Neuronal stem cell (in vitro differentiated cells): ENCODE results near the gene STH.

Experiments
- DNase-seq: peaks from one replicate; pipeline ENCODE4 v3.0.0-alpha.2; 2013; ENCODE audit warnings: low spot score
- H2AFZ ChIP-seq: one replicate; pipeline ENCODE4 v1.6.1; 2013; ENCODE audit warnings: mild to moderate bottlenecking, low read length, inconsistent platforms
- H2AK5ac ChIP-seq: 2 replicates; pipeline ENCODE4 v1.6.1; 2013; ENCODE audit warnings: low read depth, mild to moderate bottlenecking, inconsistent platforms, low read length, moderate library complexity, mixed read lengths
- H2BK120ac ChIP-seq: 2 replicates; pipeline ENCODE4 v1.6.1; 2013; ENCODE audit warnings: low read depth, mild to moderate bottlenecking, inconsistent platforms, low read length, moderate library complexity, mixed read lengths
- H2BK12ac ChIP-seq: one replicate; pipeline ENCODE4 v1.6.1; 2013; ENCODE audit warnings: low read length, inconsistent platforms
- H2BK15ac ChIP-seq: 2 replicates; pipeline ENCODE4 v1.6.1; 2013; ENCODE audit warnings: mild to moderate bottlenecking, low read length, inconsistent platforms, mixed read lengths
- H2BK5ac ChIP-seq: one replicate; pipeline ENCODE4 v1.6.1; 2013; ENCODE audit warnings: inconsistent platforms, mild to moderate bottlenecking, low read length, moderate library complexity
- H3K14ac ChIP-seq: one replicate; pipeline ENCODE4 v1.6.1; 2013; ENCODE audit warnings: low read length, inconsistent platforms
- H3K18ac ChIP-seq: 2 replicates; pipeline ENCODE4 v1.6.1; 2013; ENCODE audit warnings: low read length, inconsistent platforms
- H3K23ac ChIP-seq: 2 replicates; pipeline ENCODE4 v1.6.1; 2013; ENCODE audit warnings: low read depth, mild to moderate bottlenecking, mixed read lengths, low read length, inconsistent platforms; ENCODE audit not compliant: poor library complexity
- H3K27ac ChIP-seq: replicated peaks from 3 replicates; pipeline ENCODE4 v1.5.1; 2013; ENCODE audit warnings: low read length, inconsistent platforms
- H3K27me3 ChIP-seq, 3 experiments: 2 replicates each; pipeline ENCODE4 v1.6.1; 2013; ENCODE audit warnings: low read length in 3 of 3, mild to moderate bottlenecking in 2 of 3, inconsistent platforms in 1 of 3, low read depth in 1 of 3, mixed read lengths in 1 of 3, moderate library complexity in 1 of 3; ENCODE audit not compliant: control insufficient read depth in 3 of 3, insufficient read depth in 3 of 3
- H3K36me3 ChIP-seq, 2 donors: replicated peaks in 1 of 2; 2 replicates each; pipeline ENCODE4 v1.6.1; 2013; ENCODE audit warnings: low read length in 2 of 2; ENCODE audit not compliant: control insufficient read depth in 2 of 2, insufficient read depth in 2 of 2
- H3K4ac ChIP-seq: 2 replicates; pipeline ENCODE4 v1.6.1; 2013; ENCODE audit warnings: inconsistent platforms, mild to moderate bottlenecking, low read length, moderate library complexity
- H3K4me1 ChIP-seq, 2 donors: 1 replicate in 1 of 2; 2 replicates in 1 of 2; pipeline ENCODE4 v1.6.1; 2013; ENCODE audit warnings: low read length in 2 of 2, low read depth in 1 of 2; ENCODE audit not compliant: control insufficient read depth in 2 of 2, insufficient read depth in 1 of 2
- H3K4me2 ChIP-seq: one replicate; pipeline ENCODE4 v1.6.1; 2013; ENCODE audit warnings: mild to moderate bottlenecking, low read length, inconsistent platforms; ENCODE audit not compliant: insufficient read depth, poor library complexity, severe bottlenecking
- H3K4me3 ChIP-seq, 2 donors: 2 replicates each; pipeline ENCODE4 v1.5.1; 2013; ENCODE audit warnings: low read length in 2 of 2, mild to moderate bottlenecking in 2 of 2, inconsistent platforms in 1 of 2, moderate library complexity in 1 of 2
- H3K79me1 ChIP-seq: one replicate; pipeline ENCODE4 v1.6.1; 2013; ENCODE audit warnings: low read depth, mild to moderate bottlenecking, inconsistent platforms, low read length, moderate library complexity
- H3K9ac ChIP-seq: one replicate; pipeline ENCODE4 v1.6.1; 2013; ENCODE audit warnings: mild to moderate bottlenecking, low read depth, low read length, inconsistent platforms; ENCODE audit not compliant: poor library complexity
- H3K9me3 ChIP-seq, 2 donors: replicated peaks in 1 of 2; 2 replicates each; pipeline versions ENCODE3 to v1.6.1; 2013; ENCODE audit warnings: low read length in 2 of 2, mild to moderate bottlenecking in 2 of 2, inconsistent platforms in 1 of 2, low read depth in 1 of 2, mixed read lengths in 1 of 2, moderate library complexity in 1 of 2; ENCODE audit not compliant: control insufficient read depth in 2 of 2, insufficient read depth in 1 of 2
- H4K8ac ChIP-seq: one replicate; pipeline ENCODE4 v1.6.1; 2013; ENCODE audit warnings: low read depth, mild to moderate bottlenecking, inconsistent platforms, low read length, moderate library complexity
- H4K91ac ChIP-seq: one replicate; pipeline ENCODE4 v1.6.1; 2013; ENCODE audit warnings: low read length, low read depth, mild to moderate bottlenecking, inconsistent platforms; ENCODE audit not compliant: poor library complexity
- WGBS, 2 donors: extraction: QIAGEN DNeasy Blood & Tissue Kit; methylation state at CpG; one replicate each; pipeline ENCODE4 v1.1.7; 2013; ENCODE audit warnings: missing lambda C conversion rate in 2 of 2, mixed read lengths in 1 of 2; ENCODE audit not compliant: insufficient read length in 2 of 2, insufficient replicate concordance in 1 of 2; ENCODE audit errors: extremely low coverage in 2 of 2; 5-methylcytosine and 5-hydroxymethylcytosine counted together

Gene STH

DNA sequence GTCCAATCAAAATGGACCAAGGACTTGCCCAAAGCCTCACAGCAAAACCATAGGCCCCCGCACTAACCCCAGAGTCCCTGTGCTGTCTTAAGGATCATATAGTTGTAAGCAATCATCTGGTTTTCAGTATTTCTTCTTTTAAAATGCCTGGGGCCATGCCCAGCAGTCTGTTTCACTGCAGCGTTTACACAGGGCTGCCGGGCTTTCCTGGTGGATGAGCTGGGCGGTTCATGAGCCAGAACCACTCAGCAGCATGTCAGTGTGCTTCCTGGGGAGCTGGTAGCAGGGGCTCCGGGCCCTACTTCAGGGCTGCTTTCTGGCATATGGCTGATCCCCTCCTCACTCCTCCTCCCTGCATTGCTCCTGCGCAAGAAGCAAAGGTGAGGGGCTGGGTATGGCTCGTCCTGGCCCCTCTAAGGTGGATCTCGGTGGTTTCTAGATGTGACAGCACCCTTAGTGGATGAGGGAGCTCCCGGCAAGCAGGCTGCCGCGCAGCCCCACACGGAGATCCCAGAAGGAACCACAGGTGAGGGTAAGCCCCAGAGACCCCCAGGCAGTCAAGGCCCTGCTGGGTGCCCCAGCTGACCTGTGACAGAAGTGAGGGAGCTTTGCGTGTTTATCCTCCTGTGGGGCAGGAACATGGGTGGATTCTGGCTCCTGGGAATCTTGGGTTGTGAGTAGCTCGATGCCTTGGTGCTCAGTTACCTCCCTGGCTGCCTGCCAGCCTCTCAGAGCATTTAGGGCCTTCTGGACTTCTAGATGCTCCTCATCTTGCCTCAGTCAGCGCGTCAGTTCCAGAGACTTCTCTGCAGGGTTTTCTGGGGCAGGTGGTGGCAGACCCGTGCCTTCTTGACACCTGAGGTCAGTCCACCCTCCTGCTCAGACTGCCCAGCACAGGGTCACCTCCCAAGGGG is 24.8 kb upstream of the STH start:
- no peak overlapping the region for H3K27ac ChIP-seq
- H4K8ac ChIP-seq = no peak overlapping the region
- H2BK120ac ChIP-seq = no peak overlapping the region
- H2BK5ac ChIP-seq = no peak overlapping the region
- H2AK5ac ChIP-seq = no peak overlapping the region
- no peak overlapping the region for H2BK15ac ChIP-seq
- no peak overlapping the region for H2AFZ ChIP-seq
- H3K36me3 ChIP-seq = no peaks in the 10 kb centered on the region
- peaks cover 0 to 17% (median 0%) of the 10 kb centered on the region in 3 experiments for H3K27me3 ChIP-seq
- H3K4me2 ChIP-seq = no peak overlapping the region
- no peak overlapping the region for H3K18ac ChIP-seq
- DNase-seq = no peak
- no peak overlapping the region for H4K91ac ChIP-seq
- peaks cover 0 to 2% of the 10 kb centered on the region in 2 donors for H3K9me3 ChIP-seq
- WGBS, 2 donors = no CpG with 5 or more reads among the region's 17 CpGs
- H3K4me1 ChIP-seq = peaks cover 0 to 3% of the 10 kb centered on the region in 2 donors
- H3K14ac ChIP-seq = no peak overlapping the region
- H3K9ac ChIP-seq = no peak overlapping the region
- H2BK12ac ChIP-seq = no peak overlapping the region
- H3K23ac ChIP-seq = no peak overlapping the region
- no peak overlapping the region for H3K4ac ChIP-seq
- no peaks in the 10 kb centered on the region for H3K79me1 ChIP-seq
- H3K4me3 ChIP-seq = no peak overlapping the region

DNA sequence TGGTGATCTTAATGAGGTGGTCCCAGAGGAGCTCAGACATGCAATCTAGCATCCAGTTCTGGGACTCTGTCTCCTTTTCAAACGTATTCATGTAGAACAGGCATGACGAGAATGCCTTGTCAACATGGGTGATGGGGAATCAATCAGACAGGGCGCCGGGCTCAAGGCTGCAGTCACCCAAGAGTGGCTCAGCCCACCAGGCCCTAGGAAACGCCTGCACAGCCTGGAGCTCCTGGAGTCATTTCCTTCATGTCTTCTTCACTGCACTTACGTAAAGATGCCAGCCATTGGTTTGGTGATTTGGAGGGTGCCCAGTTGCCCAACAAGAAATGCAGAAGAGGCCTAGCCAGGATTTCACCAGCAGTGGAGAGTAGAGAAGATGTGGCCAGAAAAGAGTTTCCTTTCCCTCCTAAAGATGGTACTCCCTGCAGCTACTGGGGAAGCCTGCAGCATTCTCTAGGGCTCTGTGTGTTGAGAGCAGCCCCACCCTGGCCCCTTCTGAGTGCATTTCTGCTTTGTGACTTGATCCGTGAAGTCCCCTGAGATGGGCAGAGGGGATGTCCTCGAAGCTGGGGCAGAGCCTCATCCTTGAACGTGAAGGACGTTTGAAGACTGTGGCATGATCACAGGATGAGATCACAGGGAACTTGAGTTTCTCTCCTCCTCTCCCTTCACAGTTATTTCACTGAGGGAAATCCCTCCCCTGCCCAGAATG is 24.0 kb upstream of the STH start:
- no peak overlapping the region for H3K4ac ChIP-seq
- H3K4me1 ChIP-seq = peaks cover 0 to 5% of the 10 kb centered on the region in 2 donors
- no peak overlapping the region for H4K8ac ChIP-seq
- peaks cover 0 to 2% of the 10 kb centered on the region in 2 donors for H3K9me3 ChIP-seq
- WGBS, 2 donors = no CpG with 5 or more reads among the region's 10 CpGs
- no peaks in the 10 kb centered on the region for H3K79me1 ChIP-seq
- peaks cover 0 to 17% (median 0%) of the 10 kb centered on the region in 3 experiments for H3K27me3 ChIP-seq
- no peak overlapping the region for H2BK12ac ChIP-seq
- no peak overlapping the region for H3K27ac ChIP-seq
- H2AFZ ChIP-seq = no peak overlapping the region
- no peak overlapping the region for H2BK120ac ChIP-seq
- no peak overlapping the region for H4K91ac ChIP-seq
- no peak overlapping the region for H3K23ac ChIP-seq
- no peak overlapping the region for H2BK15ac ChIP-seq
- no peak overlapping the region for H3K4me2 ChIP-seq
- H3K9ac ChIP-seq = no peak overlapping the region
- no peak overlapping the region for H3K14ac ChIP-seq
- no peak overlapping the region for H2AK5ac ChIP-seq
- no peak for DNase-seq
- H2BK5ac ChIP-seq = no peak overlapping the region
- H3K4me3 ChIP-seq = no peak overlapping the region
- no peaks in the 10 kb centered on the region for H3K36me3 ChIP-seq
- no peak overlapping the region for H3K18ac ChIP-seq

DNA sequence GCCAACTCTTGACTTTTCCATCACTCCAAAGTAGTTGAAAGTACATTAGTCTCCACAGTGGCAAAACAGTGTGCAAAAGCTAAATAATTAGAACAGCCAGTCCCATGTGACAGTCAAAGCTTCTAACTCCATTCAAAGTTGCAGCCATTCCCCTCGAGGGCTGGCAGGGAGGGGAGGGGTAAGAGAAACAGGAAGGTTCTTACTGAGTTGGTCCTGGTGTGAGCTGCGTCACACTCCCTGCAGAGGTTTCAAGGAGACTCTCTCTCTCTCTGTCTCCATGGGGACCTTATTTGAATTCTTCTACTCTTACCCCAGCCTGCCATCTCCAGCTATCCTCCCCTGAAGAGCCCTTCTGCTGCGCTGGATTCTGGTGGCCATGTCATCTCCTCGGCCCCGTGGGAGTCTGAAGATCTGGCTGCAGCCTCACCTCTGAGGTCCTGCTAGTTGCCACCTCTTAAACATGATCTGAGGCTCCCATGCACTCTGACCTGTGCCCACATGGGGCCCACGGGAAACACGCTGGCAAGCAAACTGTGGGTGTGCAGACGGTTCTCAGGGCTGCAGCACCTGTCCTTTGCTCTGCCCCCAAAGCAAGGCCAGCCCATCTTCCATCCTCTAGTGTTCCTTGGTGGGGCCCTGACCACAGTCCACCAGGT is 23.3 kb upstream of the STH start:
- no peak overlapping the region for H3K4me3 ChIP-seq

More for the DNA sequence above, 23.3 kb upstream of the STH start:
- Histone ChIP-seq H4K8ac (no peak overlapping the region), H3K4ac (no peak overlapping the region), H2BK5ac (no peak overlapping the region), H2AFZ (no peak overlapping the region), H3K27me3 (peaks cover 0 to 17% (median 0%) of the 10 kb centered on the region in 3 experiments), H3K9me3 (peaks cover 0 to 2% of the 10 kb centered on the region in 2 donors), H3K4me1 (peaks cover 0 to 6% of the 10 kb centered on the region in 2 donors), H3K9ac (no peak overlapping the region), H2BK12ac (no peak overlapping the region), H3K79me1 (no peaks in the 10 kb centered on the region), H3K14ac (no peak overlapping the region), H3K4me2 (no peak overlapping the region), H3K36me3 (no peaks in the 10 kb centered on the region), H3K23ac (no peak overlapping the region), H2AK5ac (no peak overlapping the region), H3K27ac (no peak overlapping the region), H3K18ac (peak overlapping the region; percentile 62), H2BK15ac (no peak overlapping the region), H4K91ac (no peak overlapping the region), H2BK120ac (no peak overlapping the region)
- no peak for DNase-seq
- no CpG with 5 or more reads among the region's 8 CpGs for WGBS, 2 donors
